SK-N-SH (cell line): ENCODE data around the gene FRY. TPM values are rescaled to one million over a fixed set of nuclear protein-coding genes. Genes with fewer than 3 reads are reported as not detected.

ENCODE experiments used
- CTCF ChIA-PET: fragments of 300-600, 350-600 bp; formaldehyde crosslinking; extraction: SDS; loops from one replicate; lab custom pipeline; 2021; lab: Yijun Ruan, JAX
- POLR2A ChIA-PET: fragments of 350-600 bp; sonication (Branson Sonifier 250); formaldehyde crosslinking; extraction: SDS; loops from one replicate; lab custom pipeline; 2020; ENCODE audit warnings: antibody characterized with exemption, inconsistent platforms; lab: Yijun Ruan, JAX
- DNase-seq: peaks from one replicate; pipeline ENCODE4 v3.0.0; 2012
- H2AFZ ChIP-seq: fragments of 200-600 bp; sonication (generic); 2 replicates; pipeline ENCODE4 v1.8.1; 2016; ENCODE audit warnings: antibody characterized with exemption, mild to moderate bottlenecking, low read depth
- H3F3A ChIP-seq: fragments of 200-600 bp; sonication (generic); replicated peaks from 2 replicates; pipeline ENCODE3; 2016; ENCODE audit warnings: antibody characterized with exemption, mild to moderate bottlenecking; ENCODE audit not compliant: insufficient read depth
- H3K27ac ChIP-seq, 2 experiments: fragments of 200-500 bp in 1 of 2; fragments of 200-600 bp in 1 of 2; sonication (Bioruptor generic) in 1 of 2; sonication (generic), shearing (Covaris generic) in 1 of 2; 2 replicates each; pipeline versions ENCODE4 v1.5.1 to v1.6.1; 2014 to 2016; ENCODE audit warnings: low read depth in 2 of 2, inconsistent platforms in 1 of 2, low read length in 1 of 2, mild to moderate bottlenecking in 1 of 2, mixed read lengths in 1 of 2
- H3K27me3 ChIP-seq: fragments of 200-600 bp; sonication (generic), shearing (Covaris generic); 2 replicates; pipeline ENCODE4 v1.6.1; 2016; ENCODE audit warnings: mixed run types; ENCODE audit not compliant: insufficient read depth
- H3K36me3 ChIP-seq, 2 experiments: fragments of 200-500 bp in 1 of 2; fragments of 200-600 bp in 1 of 2; sonication (Bioruptor generic) in 1 of 2; sonication (generic) in 1 of 2; replicated peaks in 1 of 2; 2 replicates each; pipeline versions ENCODE3 to v1.5.1; 2014 to 2016; ENCODE audit warnings: low read length in 1 of 2, mild to moderate bottlenecking in 1 of 2; ENCODE audit not compliant: insufficient read depth in 2 of 2, control insufficient read depth in 1 of 2
- H3K4me1 ChIP-seq, 2 experiments: fragments of 200-500 bp in 1 of 2; fragments of 200-600 bp in 1 of 2; sonication (Bioruptor generic) in 1 of 2; sonication (generic), shearing (Covaris generic) in 1 of 2; 2 replicates each; pipeline versions ENCODE4 v1.5.1 to v1.6.1; 2014 to 2016; ENCODE audit warnings: low read depth in 1 of 2, low read length in 1 of 2, mixed run types in 1 of 2; ENCODE audit not compliant: insufficient read depth in 2 of 2, control insufficient read depth in 1 of 2
- H3K4me2 ChIP-seq: fragments of 200-600 bp; sonication (generic), shearing (Covaris generic); 2 replicates; pipeline ENCODE4 v1.6.1; 2017; ENCODE audit warnings: mixed run types
- H3K4me3 ChIP-seq, 2 experiments: fragments of 200-500 bp in 1 of 2; fragments of 200-600 bp in 1 of 2; sonication (Bioruptor generic) in 1 of 2; sonication (generic), shearing (Covaris generic) in 1 of 2; 2 replicates each; pipeline versions ENCODE4 v1.5.1 to v1.8.1; 2014 to 2016; ENCODE audit warnings: low read depth in 2 of 2, inconsistent platforms in 1 of 2, low read length in 1 of 2, mild to moderate bottlenecking in 1 of 2, mixed read lengths in 1 of 2, moderate library complexity in 1 of 2
- H3K79me2 ChIP-seq: fragments of 200-600 bp; sonication (generic); 2 replicates; pipeline ENCODE4 v1.8.1; 2017; ENCODE audit warnings: mild to moderate bottlenecking; ENCODE audit not compliant: insufficient read depth
- H3K9ac ChIP-seq: fragments of 200-600 bp; sonication (generic); 2 replicates; pipeline ENCODE4 v1.6.1; 2017; ENCODE audit warnings: mixed run types
- H3K9me2 ChIP-seq: fragments of 200-600 bp; sonication (generic); 2 replicates; pipeline ENCODE4 v1.6.1; 2017; ENCODE audit warnings: mixed run types
- H3K9me3 ChIP-seq: fragments of 200-600 bp; sonication (generic); 2 replicates; pipeline ENCODE4 v1.6.1; 2017; ENCODE audit warnings: mixed run types, mild to moderate bottlenecking, moderate library complexity
- H4K20me1 ChIP-seq: fragments of 200-600 bp; sonication (generic); 2 replicates; pipeline ENCODE4 v1.6.1; 2017; ENCODE audit warnings: mild to moderate bottlenecking, mixed run types; ENCODE audit not compliant: insufficient read depth
- ELF1 ChIP-seq: IDR thresholded peaks from 2 replicates; pipeline ENCODE4 v1.4.0; 2012
- FOXM1 ChIP-seq: IDR thresholded peaks from 2 replicates; pipeline ENCODE4 v1.4.0; 2012; ENCODE audit warnings: low read depth, mild to moderate bottlenecking
- GATA2 ChIP-seq: sonication (generic); formaldehyde crosslinking; IDR thresholded peaks from 2 replicates; pipeline ENCODE4 v1.5.0; 2020; ENCODE audit warnings: mild to moderate bottlenecking, missing genetic modification reagents
- JUND ChIP-seq: IDR thresholded peaks from 2 replicates; pipeline ENCODE4 v1.4.0; 2012
- POLR2AphosphoS5 ChIP-seq: IDR thresholded peaks from 2 replicates; pipeline ENCODE4 v1.6.1; 2012; ENCODE audit warnings: low read depth, low read length
- RFX5 ChIP-seq: IDR thresholded peaks from 2 replicates; pipeline ENCODE4 v1.6.1; 2012; ENCODE audit warnings: mild to moderate bottlenecking, improper control_type of control experiment, low read length
- SMC3 ChIP-seq: IDR thresholded peaks from 2 replicates; pipeline ENCODE4 v1.6.1; 2012; ENCODE audit warnings: low read depth, low read length, improper control_type of control experiment
- TCF12 ChIP-seq: IDR thresholded peaks from 2 replicates; pipeline ENCODE4 v1.4.0; 2012
- WGBS: methylation state at CpG from one replicate; pipeline ENCODE4 v1.1.6; 2017; ENCODE audit warnings: low lambda C conversion rate; 5-methylcytosine and 5-hydroxymethylcytosine counted together
- polyA plus RNA-seq, 3 experiments: library from polyadenylated mRNA; depleted of rRNA; stranded (reverse); fragments of >200 nt; gene quantifications; 2 replicates each; pipeline ENCODE4 v1.2.3, GENCODE V29; 2012
- TF ChIP-seq, protein P1 (sequence below): fragments of 200-600 bp; sonication (generic); IDR thresholded peaks from 2 replicates; pipeline ENCODE4 v1.6.1; 2017; ENCODE audit warnings: antibody characterized with exemption, mild to moderate bottlenecking, moderate library complexity
- TF ChIP-seq, protein P2 (sequence below): IDR thresholded peaks from 2 replicates; pipeline ENCODE4 v1.4.0; 2012; ENCODE audit warnings: low read depth, borderline replicate concordance

Gene FRY
- polyA plus RNA-seq, 1 of the 3 experiments (the other 2 are of a cell fraction), result 1.4 TPM

DNA sequence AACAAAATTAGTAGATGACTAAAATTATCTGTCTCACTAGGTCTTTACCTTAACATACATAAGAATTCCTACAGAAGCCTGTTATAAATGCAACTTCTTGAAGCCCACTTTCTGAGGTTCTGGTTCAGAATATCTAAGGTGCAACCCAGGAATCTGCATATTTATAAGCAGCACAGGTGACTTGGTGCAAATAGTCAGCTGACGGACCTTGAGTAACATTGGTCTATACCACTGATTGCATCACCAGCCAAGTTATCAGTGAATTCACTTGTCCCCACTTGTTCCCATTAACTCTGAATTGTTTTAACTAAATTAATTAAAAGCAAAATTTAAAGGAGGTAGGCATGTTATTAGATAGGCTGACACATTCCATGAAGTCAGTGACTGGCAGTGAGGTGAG, 109.9 kb downstream of the FRY start:
- no peaks in the 10 kb centered on the region for H3K27me3 ChIP-seq
- no peak overlapping the region for H3K4me2 ChIP-seq
- H3K36me3 ChIP-seq, result no peaks in the 10 kb centered on the region
- CTCF ChIA-PET, result no interaction called here
- no peak overlapping the region for H3K27ac ChIP-seq
- no peak overlapping the region for H3K9ac ChIP-seq
- H3K79me2 ChIP-seq, result no peaks in the 10 kb centered on the region
- H2AFZ ChIP-seq, result no peak overlapping the region
- H3K4me3 ChIP-seq, result no peak overlapping the region
- H3K9me3 ChIP-seq, result no peaks in the 10 kb centered on the region
- POLR2A ChIA-PET, result no interaction called here
- DNase-seq, result no peak
- peaks cover 7 to 19% of the 10 kb centered on the region in 2 experiments; a peak in 3 of 4 replicates for H3K4me1 ChIP-seq
- 55% methylated on average over 1 of the region's 1 CpG for WGBS
- no peaks in the 10 kb centered on the region for H4K20me1 ChIP-seq
- H3F3A ChIP-seq, result no peaks in the 10 kb centered on the region
- TF ChIP-seq SMC3 (no peak), ELF1 (no peak), POLR2AphosphoS5 (no peak), TCF12 (no peak), RFX5 (no peak), JUND (no peak)
- TF ChIP-seq, protein P1, sequence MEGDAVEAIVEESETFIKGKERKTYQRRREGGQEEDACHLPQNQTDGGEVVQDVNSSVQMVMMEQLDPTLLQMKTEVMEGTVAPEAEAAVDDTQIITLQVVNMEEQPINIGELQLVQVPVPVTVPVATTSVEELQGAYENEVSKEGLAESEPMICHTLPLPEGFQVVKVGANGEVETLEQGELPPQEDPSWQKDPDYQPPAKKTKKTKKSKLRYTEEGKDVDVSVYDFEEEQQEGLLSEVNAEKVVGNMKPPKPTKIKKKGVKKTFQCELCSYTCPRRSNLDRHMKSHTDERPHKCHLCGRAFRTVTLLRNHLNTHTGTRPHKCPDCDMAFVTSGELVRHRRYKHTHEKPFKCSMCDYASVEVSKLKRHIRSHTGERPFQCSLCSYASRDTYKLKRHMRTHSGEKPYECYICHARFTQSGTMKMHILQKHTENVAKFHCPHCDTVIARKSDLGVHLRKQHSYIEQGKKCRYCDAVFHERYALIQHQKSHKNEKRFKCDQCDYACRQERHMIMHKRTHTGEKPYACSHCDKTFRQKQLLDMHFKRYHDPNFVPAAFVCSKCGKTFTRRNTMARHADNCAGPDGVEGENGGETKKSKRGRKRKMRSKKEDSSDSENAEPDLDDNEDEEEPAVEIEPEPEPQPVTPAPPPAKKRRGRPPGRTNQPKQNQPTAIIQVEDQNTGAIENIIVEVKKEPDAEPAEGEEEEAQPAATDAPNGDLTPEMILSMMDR, result no peak
- TF ChIP-seq, protein P2, sequence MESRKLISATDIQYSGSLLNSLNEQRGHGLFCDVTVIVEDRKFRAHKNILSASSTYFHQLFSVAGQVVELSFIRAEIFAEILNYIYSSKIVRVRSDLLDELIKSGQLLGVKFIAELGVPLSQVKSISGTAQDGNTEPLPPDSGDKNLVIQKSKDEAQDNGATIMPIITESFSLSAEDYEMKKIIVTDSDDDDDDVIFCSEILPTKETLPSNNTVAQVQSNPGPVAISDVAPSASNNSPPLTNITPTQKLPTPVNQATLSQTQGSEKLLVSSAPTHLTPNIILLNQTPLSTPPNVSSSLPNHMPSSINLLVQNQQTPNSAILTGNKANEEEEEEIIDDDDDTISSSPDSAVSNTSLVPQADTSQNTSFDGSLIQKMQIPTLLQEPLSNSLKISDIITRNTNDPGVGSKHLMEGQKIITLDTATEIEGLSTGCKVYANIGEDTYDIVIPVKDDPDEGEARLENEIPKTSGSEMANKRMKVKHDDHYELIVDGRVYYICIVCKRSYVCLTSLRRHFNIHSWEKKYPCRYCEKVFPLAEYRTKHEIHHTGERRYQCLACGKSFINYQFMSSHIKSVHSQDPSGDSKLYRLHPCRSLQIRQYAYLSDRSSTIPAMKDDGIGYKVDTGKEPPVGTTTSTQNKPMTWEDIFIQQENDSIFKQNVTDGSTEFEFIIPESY, result no peak
- no peaks in the 10 kb centered on the region for H3K9me2 ChIP-seq

DNA sequence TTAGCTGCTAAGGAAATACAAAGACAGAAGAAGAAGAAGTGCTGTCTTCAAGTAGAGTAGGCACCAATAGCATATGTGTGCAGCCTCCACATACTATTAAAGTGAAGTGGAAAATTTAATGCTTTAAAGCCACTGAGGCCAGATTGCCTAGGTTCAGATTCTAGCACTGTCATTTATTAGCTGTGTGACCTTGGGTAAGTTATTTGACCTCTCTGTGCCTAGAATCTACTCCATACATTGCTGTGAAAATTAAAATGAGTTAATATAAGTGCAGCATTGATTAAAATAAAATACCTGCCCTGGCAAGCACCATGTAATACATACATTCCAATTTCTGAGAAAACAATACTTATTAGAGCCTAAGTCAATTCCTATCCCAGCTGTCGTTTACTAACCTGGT, 110.5 kb downstream of the FRY start:
- H3K36me3 ChIP-seq, result no peaks in the 10 kb centered on the region
- H2AFZ ChIP-seq, result no peak overlapping the region
- no peaks in the 10 kb centered on the region for H3K9me3 ChIP-seq
- H3F3A ChIP-seq, result no peaks in the 10 kb centered on the region
- 96% methylated on average over 1 of the region's 1 CpG for WGBS
- no peak for TF ChIP-seq RFX5
- no peak for TF ChIP-seq FOXM1
- TF ChIP-seq GATA2, result no peak
- TF ChIP-seq, all 33 proteins: peak for 0
- Histone ChIP-seq H3K4me1 (peaks cover 7 to 16% of the 10 kb centered on the region in 2 experiments; a peak in 3 of 4 replicates), H3K4me3 (no peak overlapping the region), H3K27ac (no peak overlapping the region; a peak in 1 of 4 replicates), H4K20me1 (no peaks in the 10 kb centered on the region), H3K9me2 (no peaks in the 10 kb centered on the region), H3K79me2 (no peaks in the 10 kb centered on the region), H3K27me3 (no peaks in the 10 kb centered on the region), H3K9ac (no peak overlapping the region), H3K4me2 (no peak overlapping the region)
- DNase-seq, result no peak
- ChIA-PET POLR2A (no interaction called here), CTCF (interaction anchor here (0.9 kb wide), 1 partner anchor 23 kb away, joined by 5 read pairs; no protein-coding TSS in a partner anchor)
